HL-60 (cell line): ENCODE results near the gene LPAR5.
A peak's percentile ranks its signal among the peaks of the same experiment; 100 is the strongest.

ENCODE experiments used
- DNase-seq, 2 experiments: peaks; one replicate each; pipeline ENCODE4 v3.0.0-alpha.2; 2010 to 2020; ENCODE audit warnings: low read depth in 1 of 2, low spot score in 1 of 2
- H3K27ac ChIP-seq: fragments of 250-450 bp; sonication (Bioruptor Pico); replicated peaks from 2 replicates; pipeline ENCODE4 v1.5.1; 2020; ENCODE audit warnings: mild to moderate bottlenecking, moderate library complexity
- H3K27me3 ChIP-seq: fragments of 250-450 bp; sonication (Bioruptor Pico); 2 replicates; pipeline ENCODE4 v1.5.1; 2021; ENCODE audit warnings: mild to moderate bottlenecking, moderate library complexity; ENCODE audit not compliant: insufficient read depth, poor library complexity, severe bottlenecking
- H3K4me3 ChIP-seq: replicated peaks from 2 replicates; pipeline ENCODE4 v1.5.1; 2011; ENCODE audit warnings: mild to moderate bottlenecking, control low read depth, low read length; ENCODE audit not compliant: insufficient read depth
- GABPA ChIP-seq: IDR thresholded peaks from 2 replicates; pipeline ENCODE4 v1.6.1; 2012; ENCODE audit warnings: low read depth
- POLR2AphosphoS5 ChIP-seq: IDR thresholded peaks from 2 replicates; pipeline ENCODE4 v1.6.1; 2012; ENCODE audit warnings: low read depth
- SPI1 ChIP-seq: IDR thresholded peaks from 2 replicates; pipeline ENCODE4 v1.6.1; 2012; ENCODE audit warnings: low read depth, mild to moderate bottlenecking, borderline replicate concordance
- TF ChIP-seq, protein P1 (sequence below): IDR thresholded peaks from 2 replicates; pipeline ENCODE4 v1.6.1; 2012; ENCODE audit warnings: low read depth; ENCODE audit not compliant: insufficient replicate concordance
- TF ChIP-seq, protein P2 (sequence below): IDR thresholded peaks from one replicate; pipeline ENCODE4 v1.5.1; 2011; ENCODE audit warnings: low read length, control low read depth, inconsistent platforms; ENCODE audit not compliant: insufficient read depth

The LPAR5 gene

DNA sequence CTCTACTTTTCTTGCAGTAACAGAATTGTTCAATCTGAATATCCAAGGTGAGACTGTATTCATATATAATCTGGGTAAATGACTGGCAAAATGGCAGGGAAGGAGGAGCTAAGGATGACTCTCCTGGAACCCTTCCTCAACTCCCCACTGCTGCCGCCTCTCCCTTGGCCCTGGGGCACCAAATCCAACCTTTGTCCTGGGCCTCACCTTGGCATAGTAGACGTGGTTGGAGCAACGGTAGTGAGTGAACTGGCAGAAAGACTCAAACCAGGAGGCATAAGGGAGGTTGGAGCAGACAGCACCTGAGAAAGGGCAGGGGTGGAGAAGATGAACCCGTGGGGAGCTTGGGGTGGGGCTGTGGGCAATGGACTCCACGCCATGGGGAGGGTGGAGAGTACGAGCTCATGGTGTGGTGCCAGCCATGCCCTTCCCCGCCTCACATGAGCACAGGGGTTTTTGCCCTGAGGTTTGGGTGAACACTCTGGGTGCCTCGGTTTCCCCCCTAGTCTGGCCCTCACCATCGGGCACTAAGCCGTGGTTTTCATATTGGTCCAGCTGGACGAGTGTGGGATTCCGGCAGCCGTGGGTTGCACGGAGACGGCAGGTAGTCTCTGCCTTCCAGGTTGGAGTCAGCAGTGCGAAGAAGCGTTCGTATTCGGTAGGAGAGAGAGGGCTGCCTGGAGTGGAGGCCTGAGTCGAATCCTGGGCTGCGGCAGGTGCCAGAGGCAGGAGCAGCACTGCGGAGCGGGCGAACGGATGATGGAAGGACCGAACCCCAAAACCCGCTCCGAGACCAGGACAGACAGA, 10.7 kb upstream of the LPAR5 start:
- Histone ChIP-seq H3K27ac (peak overlapping the region; percentile 74), H3K4me3 (peak overlapping the region; percentile 46), H3K27me3 (no peaks in the 10 kb centered on the region)
- DNase-seq, result no peak
- TF ChIP-seq GABPA (no peak), SPI1 (no peak), POLR2AphosphoS5 (no peak)
- TF ChIP-seq, protein P1, sequence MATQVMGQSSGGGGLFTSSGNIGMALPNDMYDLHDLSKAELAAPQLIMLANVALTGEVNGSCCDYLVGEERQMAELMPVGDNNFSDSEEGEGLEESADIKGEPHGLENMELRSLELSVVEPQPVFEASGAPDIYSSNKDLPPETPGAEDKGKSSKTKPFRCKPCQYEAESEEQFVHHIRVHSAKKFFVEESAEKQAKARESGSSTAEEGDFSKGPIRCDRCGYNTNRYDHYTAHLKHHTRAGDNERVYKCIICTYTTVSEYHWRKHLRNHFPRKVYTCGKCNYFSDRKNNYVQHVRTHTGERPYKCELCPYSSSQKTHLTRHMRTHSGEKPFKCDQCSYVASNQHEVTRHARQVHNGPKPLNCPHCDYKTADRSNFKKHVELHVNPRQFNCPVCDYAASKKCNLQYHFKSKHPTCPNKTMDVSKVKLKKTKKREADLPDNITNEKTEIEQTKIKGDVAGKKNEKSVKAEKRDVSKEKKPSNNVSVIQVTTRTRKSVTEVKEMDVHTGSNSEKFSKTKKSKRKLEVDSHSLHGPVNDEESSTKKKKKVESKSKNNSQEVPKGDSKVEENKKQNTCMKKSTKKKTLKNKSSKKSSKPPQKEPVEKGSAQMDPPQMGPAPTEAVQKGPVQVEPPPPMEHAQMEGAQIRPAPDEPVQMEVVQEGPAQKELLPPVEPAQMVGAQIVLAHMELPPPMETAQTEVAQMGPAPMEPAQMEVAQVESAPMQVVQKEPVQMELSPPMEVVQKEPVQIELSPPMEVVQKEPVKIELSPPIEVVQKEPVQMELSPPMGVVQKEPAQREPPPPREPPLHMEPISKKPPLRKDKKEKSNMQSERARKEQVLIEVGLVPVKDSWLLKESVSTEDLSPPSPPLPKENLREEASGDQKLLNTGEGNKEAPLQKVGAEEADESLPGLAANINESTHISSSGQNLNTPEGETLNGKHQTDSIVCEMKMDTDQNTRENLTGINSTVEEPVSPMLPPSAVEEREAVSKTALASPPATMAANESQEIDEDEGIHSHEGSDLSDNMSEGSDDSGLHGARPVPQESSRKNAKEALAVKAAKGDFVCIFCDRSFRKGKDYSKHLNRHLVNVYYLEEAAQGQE, result no peak
- TF ChIP-seq, protein P2, sequence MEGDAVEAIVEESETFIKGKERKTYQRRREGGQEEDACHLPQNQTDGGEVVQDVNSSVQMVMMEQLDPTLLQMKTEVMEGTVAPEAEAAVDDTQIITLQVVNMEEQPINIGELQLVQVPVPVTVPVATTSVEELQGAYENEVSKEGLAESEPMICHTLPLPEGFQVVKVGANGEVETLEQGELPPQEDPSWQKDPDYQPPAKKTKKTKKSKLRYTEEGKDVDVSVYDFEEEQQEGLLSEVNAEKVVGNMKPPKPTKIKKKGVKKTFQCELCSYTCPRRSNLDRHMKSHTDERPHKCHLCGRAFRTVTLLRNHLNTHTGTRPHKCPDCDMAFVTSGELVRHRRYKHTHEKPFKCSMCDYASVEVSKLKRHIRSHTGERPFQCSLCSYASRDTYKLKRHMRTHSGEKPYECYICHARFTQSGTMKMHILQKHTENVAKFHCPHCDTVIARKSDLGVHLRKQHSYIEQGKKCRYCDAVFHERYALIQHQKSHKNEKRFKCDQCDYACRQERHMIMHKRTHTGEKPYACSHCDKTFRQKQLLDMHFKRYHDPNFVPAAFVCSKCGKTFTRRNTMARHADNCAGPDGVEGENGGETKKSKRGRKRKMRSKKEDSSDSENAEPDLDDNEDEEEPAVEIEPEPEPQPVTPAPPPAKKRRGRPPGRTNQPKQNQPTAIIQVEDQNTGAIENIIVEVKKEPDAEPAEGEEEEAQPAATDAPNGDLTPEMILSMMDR, result no peak

DNA sequence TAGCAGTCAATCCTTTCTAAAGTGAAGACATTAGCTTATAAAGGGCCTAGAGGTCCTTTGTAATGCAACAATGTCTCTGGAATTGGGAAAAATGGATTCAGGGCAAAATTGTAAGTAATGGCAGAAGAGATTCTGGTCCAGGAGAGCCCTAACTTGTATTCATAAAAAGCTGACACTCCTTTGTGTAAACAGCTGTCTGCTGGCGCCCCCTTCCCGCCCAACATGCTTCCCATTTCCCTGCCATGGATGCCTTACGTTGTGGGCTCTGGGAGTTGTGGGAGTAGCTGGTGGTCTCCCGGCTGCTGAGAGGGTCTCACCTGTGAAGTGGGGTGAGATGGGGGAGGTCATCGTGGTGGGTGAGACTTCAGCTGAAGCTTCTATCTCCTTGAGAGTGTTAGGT, 9.1 kb upstream of the LPAR5 start:
- Histone ChIP-seq H3K27me3 (no peaks in the 10 kb centered on the region), H3K27ac (peak overlapping the region; percentile 86), H3K4me3 (no peak overlapping the region)
- DNase-seq, result no peak
- TF ChIP-seq, protein P2, result no peak
- TF ChIP-seq, protein P1, result no peak
- TF ChIP-seq GABPA, result no peak
- no peak for TF ChIP-seq POLR2AphosphoS5
- no peak for TF ChIP-seq SPI1

DNA sequence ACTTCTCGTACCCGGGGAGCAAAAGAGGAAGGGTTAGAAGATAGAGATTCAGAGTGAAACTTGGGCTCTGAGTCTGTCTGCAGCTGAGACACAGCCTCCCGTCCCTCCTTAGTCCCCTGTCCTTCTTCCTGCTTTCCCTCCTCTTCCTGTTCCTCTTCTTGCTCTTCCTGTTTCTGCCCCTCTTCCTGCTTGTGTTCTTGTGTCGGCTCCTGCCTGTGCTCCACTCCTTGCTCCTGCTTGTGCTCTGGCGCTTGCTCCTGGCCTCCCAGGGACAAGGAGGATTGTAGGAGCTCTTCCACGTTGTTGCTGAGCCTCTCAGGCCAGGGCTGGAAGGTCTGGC, 8.5 kb upstream of the LPAR5 start:
- H3K4me3 ChIP-seq, result peak overlapping the region; percentile 15
- TF ChIP-seq SPI1, result peak; percentile 98
- peak; percentile 82; the same call in 1 of the 2 replicates for TF ChIP-seq POLR2AphosphoS5
- TF ChIP-seq, protein P2, result no peak
- peak; percentile 72 for TF ChIP-seq GABPA
- TF ChIP-seq, protein P1, result no peak
- peak; percentile 81 to 83 for DNase-seq
- no peaks in the 10 kb centered on the region for H3K27me3 ChIP-seq
- peak overlapping the region; percentile 86 for H3K27ac ChIP-seq
